DOHH2 (cell line): Measurements from ENCODE around the gene TFAP2A.

Experiments
- H3F3A ChIP-seq: fragments of 200-600 bp; sonication (generic), shearing (Covaris generic); 2 replicates; pipeline ENCODE4 v1.6.0; 2016; ENCODE audit warnings: antibody characterized with exemption, mild to moderate bottlenecking; ENCODE audit not compliant: control insufficient read depth, insufficient read depth
- H3K27ac ChIP-seq: fragments of 200-600 bp; sonication (generic); 2 replicates; pipeline ENCODE4 v1.5.1; 2014; ENCODE audit warnings: low read depth, mild to moderate bottlenecking, low read length, moderate library complexity
- H3K27me3 ChIP-seq: fragments of 200-600 bp; sonication (generic); 2 replicates; pipeline ENCODE4 v1.6.1; 2014; ENCODE audit warnings: mild to moderate bottlenecking, low read length, mixed read lengths; ENCODE audit not compliant: control insufficient read depth
- H3K36me3 ChIP-seq: fragments of 200-600 bp; sonication (generic); 2 replicates; pipeline ENCODE4 v1.6.1; 2014; ENCODE audit warnings: mild to moderate bottlenecking, low read length, moderate library complexity, mixed read lengths; ENCODE audit not compliant: control insufficient read depth
- H3K4me1 ChIP-seq: fragments of 200-600 bp; sonication (generic); 2 replicates; pipeline ENCODE4 v1.6.1; 2014; ENCODE audit warnings: mild to moderate bottlenecking, low read length, mixed read lengths; ENCODE audit not compliant: control insufficient read depth
- H3K4me2 ChIP-seq: fragments of 200-600 bp; sonication (generic); 2 replicates; pipeline ENCODE4 v1.6.0; 2014; ENCODE audit warnings: mild to moderate bottlenecking, low read length, moderate library complexity
- H3K4me3 ChIP-seq: fragments of 200-600 bp; sonication (generic); 2 replicates; pipeline ENCODE4 v1.5.1; 2014; ENCODE audit warnings: mild to moderate bottlenecking, low read length, mixed read lengths
- H3K79me2 ChIP-seq: fragments of 200-600 bp; sonication (generic); 2 replicates; pipeline ENCODE4 v1.6.1; 2014; ENCODE audit warnings: mild to moderate bottlenecking, low read length, mixed read lengths; ENCODE audit not compliant: control insufficient read depth
- H3K9me2 ChIP-seq: fragments of 200-600 bp; sonication (generic); replicated peaks from 2 replicates; pipeline ENCODE4 v1.6.1; 2014; ENCODE audit warnings: mild to moderate bottlenecking, low read length, mixed read lengths; ENCODE audit not compliant: control insufficient read depth
- H3K9me3 ChIP-seq: fragments of 200-600 bp; sonication (generic); 2 replicates; pipeline ENCODE4 v1.6.1; 2014; ENCODE audit warnings: antibody characterized with exemption, low read length, mixed read lengths; ENCODE audit not compliant: control insufficient read depth, insufficient read depth
- H4K20me1 ChIP-seq: fragments of 200-600 bp; sonication (generic); 2 replicates; pipeline ENCODE4 v1.6.0; 2014; ENCODE audit warnings: low read depth, mild to moderate bottlenecking, antibody characterized with exemption, low read length, moderate library complexity; ENCODE audit not compliant: control insufficient read depth, insufficient read depth
- EZH2phosphoT487 ChIP-seq: fragments of 200-600 bp; sonication (generic); IDR thresholded peaks from 2 replicates; pipeline ENCODE4 v1.6.1; 2017; ENCODE audit warnings: borderline replicate concordance, mild to moderate bottlenecking, antibody characterized with exemption, low read length, moderate library complexity, mixed read lengths
- TF ChIP-seq, protein P1 (sequence below): fragments of 200-600 bp; sonication (generic); IDR thresholded peaks from one replicate; pipeline ENCODE4 v1.5.1; 2014; ENCODE audit warnings: antibody characterized with exemption, mild to moderate bottlenecking, low read depth, low read length; ENCODE audit not compliant: poor library complexity, severe bottlenecking

TFAP2A gene

DNA sequence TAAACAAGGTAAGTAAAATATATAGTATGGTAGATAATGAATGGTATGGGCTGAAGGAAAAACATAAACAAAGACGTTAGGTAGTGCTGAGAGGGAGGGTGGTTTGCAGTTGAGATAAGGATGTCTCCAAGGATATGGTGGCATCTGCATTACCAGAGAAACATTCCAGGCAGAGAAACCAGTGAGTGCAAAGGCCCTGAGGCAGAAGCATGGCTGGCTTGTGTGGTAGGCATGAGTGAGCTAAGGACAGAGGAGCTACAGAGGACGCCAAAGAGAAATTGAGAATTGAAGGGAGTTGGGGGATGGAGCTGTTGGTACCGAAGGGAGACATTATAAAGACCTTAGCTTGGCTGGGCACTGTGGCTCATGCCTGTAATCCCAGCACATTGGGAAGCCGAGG lies 18.4 kb upstream of the TFAP2A start:
- no peaks in the 10 kb centered on the region for H4K20me1 ChIP-seq
- H3K27me3 ChIP-seq, result no peaks in the 10 kb centered on the region
- H3K9me3 ChIP-seq, result no peaks in the 10 kb centered on the region
- H3K4me3 ChIP-seq, result no peak overlapping the region
- no peak overlapping the region for H3K4me2 ChIP-seq
- H3F3A ChIP-seq, result no peaks in the 10 kb centered on the region
- H3K79me2 ChIP-seq, result no peaks in the 10 kb centered on the region
- no peak overlapping the region for H3K27ac ChIP-seq
- no peaks in the 10 kb centered on the region for H3K9me2 ChIP-seq
- H3K36me3 ChIP-seq, result no peaks in the 10 kb centered on the region
- peaks cover 23% of the 10 kb centered on the region for H3K4me1 ChIP-seq
- TF ChIP-seq EZH2phosphoT487, result no peak
- TF ChIP-seq, protein P1, sequence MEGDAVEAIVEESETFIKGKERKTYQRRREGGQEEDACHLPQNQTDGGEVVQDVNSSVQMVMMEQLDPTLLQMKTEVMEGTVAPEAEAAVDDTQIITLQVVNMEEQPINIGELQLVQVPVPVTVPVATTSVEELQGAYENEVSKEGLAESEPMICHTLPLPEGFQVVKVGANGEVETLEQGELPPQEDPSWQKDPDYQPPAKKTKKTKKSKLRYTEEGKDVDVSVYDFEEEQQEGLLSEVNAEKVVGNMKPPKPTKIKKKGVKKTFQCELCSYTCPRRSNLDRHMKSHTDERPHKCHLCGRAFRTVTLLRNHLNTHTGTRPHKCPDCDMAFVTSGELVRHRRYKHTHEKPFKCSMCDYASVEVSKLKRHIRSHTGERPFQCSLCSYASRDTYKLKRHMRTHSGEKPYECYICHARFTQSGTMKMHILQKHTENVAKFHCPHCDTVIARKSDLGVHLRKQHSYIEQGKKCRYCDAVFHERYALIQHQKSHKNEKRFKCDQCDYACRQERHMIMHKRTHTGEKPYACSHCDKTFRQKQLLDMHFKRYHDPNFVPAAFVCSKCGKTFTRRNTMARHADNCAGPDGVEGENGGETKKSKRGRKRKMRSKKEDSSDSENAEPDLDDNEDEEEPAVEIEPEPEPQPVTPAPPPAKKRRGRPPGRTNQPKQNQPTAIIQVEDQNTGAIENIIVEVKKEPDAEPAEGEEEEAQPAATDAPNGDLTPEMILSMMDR, result no peak

DNA sequence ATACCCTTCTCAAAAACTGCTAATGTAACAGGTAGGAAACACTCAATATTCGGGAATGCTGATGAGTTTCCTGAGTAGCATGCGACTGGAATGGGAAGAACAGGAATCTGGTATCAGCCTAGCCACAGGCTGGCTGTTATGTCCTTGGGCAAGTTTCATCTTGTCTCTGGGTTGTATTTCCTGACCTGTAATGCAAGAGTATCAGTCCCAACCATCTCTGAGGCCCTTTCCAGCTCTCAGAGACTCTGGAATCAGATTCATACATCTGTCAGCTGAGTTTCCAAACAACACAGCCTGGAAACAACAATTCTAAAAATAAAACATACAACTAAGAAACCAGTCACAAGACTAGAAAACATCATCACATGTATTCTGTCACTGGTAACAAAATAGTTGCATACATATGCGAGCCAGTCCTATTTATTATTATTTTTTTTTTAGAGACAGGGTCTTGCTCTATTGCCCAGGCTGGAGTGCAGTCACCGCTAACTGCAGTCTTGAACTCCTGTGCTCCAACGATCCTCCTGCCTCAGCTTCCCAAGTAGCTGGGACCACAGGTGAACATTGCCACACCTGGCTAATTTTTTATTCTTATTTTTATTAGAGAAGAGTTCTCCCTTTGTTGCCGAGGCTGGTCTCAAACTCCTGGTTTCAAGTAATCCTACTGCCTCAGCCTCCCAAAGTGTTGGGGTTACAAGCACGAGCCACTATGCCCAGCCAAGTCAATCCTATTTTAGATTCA lies 16.7 kb upstream of the TFAP2A start:
- H3K27me3 ChIP-seq, result peaks cover 3% of the 10 kb centered on the region; the same call in 1 of the 2 replicates
- no peaks in the 10 kb centered on the region for H3F3A ChIP-seq
- H4K20me1 ChIP-seq, result no peaks in the 10 kb centered on the region
- H3K4me3 ChIP-seq, result no peak overlapping the region
- no peaks in the 10 kb centered on the region for H3K9me2 ChIP-seq
- H3K27ac ChIP-seq, result no peak overlapping the region
- H3K79me2 ChIP-seq, result no peaks in the 10 kb centered on the region
- H3K36me3 ChIP-seq, result no peaks in the 10 kb centered on the region
- no peak overlapping the region for H3K4me2 ChIP-seq
- peaks cover 29% of the 10 kb centered on the region for H3K4me1 ChIP-seq
- no peaks in the 10 kb centered on the region for H3K9me3 ChIP-seq
- TF ChIP-seq EZH2phosphoT487, result no peak
- TF ChIP-seq, protein P1, result no peak

DNA sequence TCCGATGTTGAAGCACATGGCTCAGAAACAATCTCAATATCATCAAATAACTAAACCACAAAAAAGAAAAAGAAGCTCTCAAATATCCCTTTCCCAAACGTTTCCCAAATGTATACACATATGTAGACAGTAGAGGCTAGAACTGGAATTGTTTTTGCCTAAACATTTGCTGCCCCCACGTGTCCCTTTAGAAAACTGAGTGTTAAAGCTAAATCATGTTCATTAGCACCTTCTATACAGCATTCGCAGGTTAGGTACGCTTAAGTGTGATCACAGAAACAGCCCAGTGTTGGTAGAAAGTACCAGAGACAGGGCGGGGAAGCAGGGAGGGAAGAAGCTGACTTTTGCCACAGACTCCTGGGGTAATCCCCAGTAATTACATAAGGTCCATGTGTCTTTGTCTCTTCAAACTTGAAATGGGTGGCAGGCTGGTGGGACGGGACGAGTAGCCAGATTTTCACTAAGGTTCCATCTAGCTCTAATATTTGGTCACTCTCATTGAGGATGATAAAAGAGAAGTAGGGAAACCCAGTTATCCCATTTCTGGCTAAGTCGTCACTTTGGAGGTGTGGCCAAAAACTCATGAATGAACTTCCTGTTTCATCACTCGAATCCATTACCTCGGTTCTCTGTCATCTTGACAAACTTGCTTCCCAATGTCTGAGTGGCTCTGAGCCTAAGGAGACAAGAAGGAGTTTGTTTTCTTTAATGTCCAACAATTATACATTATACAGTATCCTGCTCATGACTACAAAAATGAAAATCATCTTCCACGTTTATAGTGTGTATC lies 15.0 kb upstream of the TFAP2A start:
- TF ChIP-seq EZH2phosphoT487, result no peak
- TF ChIP-seq, protein P1, result peak; percentile 75

More for the DNA sequence above, 15.0 kb upstream of the TFAP2A start:
- no peaks in the 10 kb centered on the region for H3K79me2 ChIP-seq
- no peaks in the 10 kb centered on the region for H4K20me1 ChIP-seq
- H3K9me2 ChIP-seq, result no peaks in the 10 kb centered on the region
- no peaks in the 10 kb centered on the region for H3K36me3 ChIP-seq
- peak overlapping the region; percentile 83 for H3K4me2 ChIP-seq
- H3K9me3 ChIP-seq, result no peaks in the 10 kb centered on the region
- H3K27me3 ChIP-seq, result peaks cover 6% of the 10 kb centered on the region; the same call in 1 of the 2 replicates
- H3F3A ChIP-seq, result no peaks in the 10 kb centered on the region
- H3K4me1 ChIP-seq, result peaks cover 35% of the 10 kb centered on the region
- no peak overlapping the region for H3K27ac ChIP-seq
- H3K4me3 ChIP-seq, result peak overlapping the region; percentile 68
